ENCODE results near the gene FBXO9. TPM values are rescaled to one million over a fixed set of nuclear protein-coding genes. Genes with fewer than 3 reads are reported as not detected.

The FBXO9 gene
- total and polyA plus RNA-seq, 10 of the 15 experiments (the other 5 are each of a cell fraction or from before 2014, with no cell fraction given), result 9.9 to 68.9 (median 31.3) TPM

- Histone ChIP-seq H3K36me3 (ENCODE audit: control insufficient read depth in 2 of 2, insufficient read depth in 2 of 2, low read length in 1 of 2) (no peaks in the 10 kb centered on the region), H3K4me3 (no peak overlapping the region), H3K27ac (ENCODE audit: control insufficient read depth, insufficient read depth) (no peak overlapping the region), H2AFZ (ENCODE audit: control insufficient read depth, low read depth, low read length) (no peak overlapping the region), H3K9me3 (replicated peaks; ENCODE audit: control insufficient read depth, insufficient read depth, low read length) (no peaks in the 10 kb centered on the region), H3K4me1 (ENCODE audit: control insufficient read depth, insufficient read depth, low read length) (no peaks in the 10 kb centered on the region), H3K9ac (ENCODE audit: control insufficient read depth, insufficient read depth, low read length) (no peak overlapping the region), H4K20me1 (ENCODE audit: control insufficient read depth, insufficient read depth) (no peaks in the 10 kb centered on the region), H3K79me2 (ENCODE audit: control insufficient read depth, insufficient read depth, low read length) (no peaks in the 10 kb centered on the region), H3K4me2 (ENCODE audit: control insufficient read depth, insufficient read depth) (no peak overlapping the region), H3K27me3 (replicated peaks in 1 of 2; ENCODE audit: control insufficient read depth in 2 of 2, insufficient read depth in 2 of 2, low read length in 1 of 2) (no peaks in the 10 kb centered on the region)
- intact Hi-C loops (cut with micrococcal nuclease; ENCODE audit: unreplicated experiment) (no loop called here), in situ Hi-C loops (cut with MboI) (no loop called here)
- ChIA-PET RAD21 (ENCODE audit: unreplicated experiment) (no interaction called here), POLR2A (interaction anchor here (0.7 kb wide), 1 partner anchor 354 kb away, joined by 10 read pairs; no protein-coding TSS in a partner anchor), SMC1A (ENCODE audit: uncharacterized antibody, unreplicated experiment) (no interaction called here), CTCF (no interaction called here)
- 0% methylated on average over 3 of the region's 3 CpGs for WGBS (ENCODE audit: insufficient coverage, insufficient replicate concordance, low lambda C conversion rate, missing lambda C conversion rate)
- BruUV-seq (replicated peaks), result no TSS peak
- FAIRE-seq (no peak), ATAC-seq (no peak), DNase-seq (ENCODE audit: low read depth, low spot score) (no peak)
- TF ChIP-seq RELA (IDR thresholded peaks at IDR 0.05; ENCODE audit: borderline replicate concordance, partially characterized antibody) (no peak), FOXM1 (IDR thresholded peaks at IDR 0.05; ENCODE audit: low read depth, low read length) (no peak), GABPA (IDR thresholded peaks at IDR 0.05; ENCODE audit: low read depth) (no peak), SMC3 (IDR thresholded peaks at IDR 0.05; ENCODE audit: borderline replicate concordance, low read length) (no peak), NR2F1 (conservative IDR thresholded peaks at IDR 0.05) (no peak), MYB (IDR thresholded peaks at IDR 0.05; ENCODE audit: borderline replicate concordance, low read depth, low read length) (no peak), RAD51 (IDR thresholded peaks at IDR 0.05) (no peak), ZNF384 (IDR thresholded peaks at IDR 0.05; ENCODE audit: borderline replicate concordance, low read depth, low read length) (no peak), MLLT1 (IDR thresholded peaks at IDR 0.05) (no peak), STAT1 (conservative IDR thresholded peaks at IDR 0.05) (no peak), IRF4 (IDR thresholded peaks at IDR 0.05; ENCODE audit: low read depth, low read length) (no peak), SMAD1 (IDR thresholded peaks at IDR 0.05; ENCODE audit: low read depth, partially characterized antibody) (no peak), SREBF2 (IDR thresholded peaks at IDR 0.05; ENCODE audit: low read length) (no peak), RCOR1 (conservative IDR thresholded peaks at IDR 0.05; ENCODE audit: low read depth, low read length) (no peak), IKZF2 (IDR thresholded peaks at IDR 0.05) (no peak), SMAD5 (IDR thresholded peaks at IDR 0.05; ENCODE audit: low read depth) (no peak), POLR2AphosphoS5 (IDR thresholded peaks at IDR 0.05; ENCODE audit: low read length) (no peak)
- TF ChIP-seq, protein P1, sequence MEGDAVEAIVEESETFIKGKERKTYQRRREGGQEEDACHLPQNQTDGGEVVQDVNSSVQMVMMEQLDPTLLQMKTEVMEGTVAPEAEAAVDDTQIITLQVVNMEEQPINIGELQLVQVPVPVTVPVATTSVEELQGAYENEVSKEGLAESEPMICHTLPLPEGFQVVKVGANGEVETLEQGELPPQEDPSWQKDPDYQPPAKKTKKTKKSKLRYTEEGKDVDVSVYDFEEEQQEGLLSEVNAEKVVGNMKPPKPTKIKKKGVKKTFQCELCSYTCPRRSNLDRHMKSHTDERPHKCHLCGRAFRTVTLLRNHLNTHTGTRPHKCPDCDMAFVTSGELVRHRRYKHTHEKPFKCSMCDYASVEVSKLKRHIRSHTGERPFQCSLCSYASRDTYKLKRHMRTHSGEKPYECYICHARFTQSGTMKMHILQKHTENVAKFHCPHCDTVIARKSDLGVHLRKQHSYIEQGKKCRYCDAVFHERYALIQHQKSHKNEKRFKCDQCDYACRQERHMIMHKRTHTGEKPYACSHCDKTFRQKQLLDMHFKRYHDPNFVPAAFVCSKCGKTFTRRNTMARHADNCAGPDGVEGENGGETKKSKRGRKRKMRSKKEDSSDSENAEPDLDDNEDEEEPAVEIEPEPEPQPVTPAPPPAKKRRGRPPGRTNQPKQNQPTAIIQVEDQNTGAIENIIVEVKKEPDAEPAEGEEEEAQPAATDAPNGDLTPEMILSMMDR (IDR thresholded peaks at IDR 0.05 in 2 of 3, conservative IDR thresholded peaks at IDR 0.05 in 1 of 3; ENCODE audit: control insufficient read depth in 2 of 3, extremely low read depth in 1 of 3, insufficient read depth in 1 of 3, low read depth in 3 of 3, low read length in 3 of 3), result no peak
- TF ChIP-seq, protein P2, sequence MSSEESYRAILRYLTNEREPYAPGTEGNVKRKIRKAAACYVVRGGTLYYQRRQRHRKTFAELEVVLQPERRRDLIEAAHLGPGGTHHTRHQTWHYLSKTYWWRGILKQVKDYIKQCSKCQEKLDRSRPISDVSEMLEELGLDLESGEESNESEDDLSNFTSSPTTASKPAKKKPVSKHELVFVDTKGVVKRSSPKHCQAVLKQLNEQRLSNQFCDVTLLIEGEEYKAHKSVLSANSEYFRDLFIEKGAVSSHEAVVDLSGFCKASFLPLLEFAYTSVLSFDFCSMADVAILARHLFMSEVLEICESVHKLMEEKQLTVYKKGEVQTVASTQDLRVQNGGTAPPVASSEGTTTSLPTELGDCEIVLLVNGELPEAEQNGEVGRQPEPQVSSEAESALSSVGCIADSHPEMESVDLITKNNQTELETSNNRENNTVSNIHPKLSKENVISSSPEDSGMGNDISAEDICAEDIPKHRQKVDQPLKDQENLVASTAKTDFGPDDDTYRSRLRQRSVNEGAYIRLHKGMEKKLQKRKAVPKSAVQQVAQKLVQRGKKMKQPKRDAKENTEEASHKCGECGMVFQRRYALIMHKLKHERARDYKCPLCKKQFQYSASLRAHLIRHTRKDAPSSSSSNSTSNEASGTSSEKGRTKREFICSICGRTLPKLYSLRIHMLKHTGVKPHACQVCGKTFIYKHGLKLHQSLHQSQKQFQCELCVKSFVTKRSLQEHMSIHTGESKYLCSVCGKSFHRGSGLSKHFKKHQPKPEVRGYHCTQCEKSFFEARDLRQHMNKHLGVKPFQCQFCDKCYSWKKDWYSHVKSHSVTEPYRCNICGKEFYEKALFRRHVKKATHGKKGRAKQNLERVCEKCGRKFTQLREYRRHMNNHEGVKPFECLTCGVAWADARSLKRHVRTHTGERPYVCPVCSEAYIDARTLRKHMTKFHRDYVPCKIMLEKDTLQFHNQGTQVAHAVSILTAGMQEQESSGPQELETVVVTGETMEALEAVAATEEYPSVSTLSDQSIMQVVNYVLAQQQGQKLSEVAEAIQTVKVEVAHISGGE (CRISPR knock-in tag; IDR thresholded peaks at IDR 0.05), result no peak
Observed at GRCh38 chr6:53142810-53143209, 77.6 kb downstream of the FBXO9 start.
